HCT116 (cell line): ENCODE data around the gene SLC30A3. TPM values are rescaled to one million over a fixed set of nuclear protein-coding genes. Genes with fewer than 3 reads are reported as not detected.

Experiments used
- ATAC-seq: fragments of 200-7000 bp; cut with Tn5 transposase; 2 replicates; pipeline ENCODE4 v1.9.1; 2020; ENCODE audit warnings: mild to moderate bottlenecking, moderate library complexity
- BruUV-seq: library from RNA; stranded (reverse); fragments of 400-500 nt; replicated peaks from 2 replicates; lab custom pipeline; 2021; lab: Mats Ljungman, UMichigan
- CTCF ChIA-PET: fragments of 300-600 bp; sonication (Branson Sonifier 250); formaldehyde crosslinking; loops from one replicate; lab custom pipeline; 2021; ENCODE audit warnings: antibody characterized with exemption; lab: Charles Lee
- POLR2A ChIA-PET: fragments of 300-600, 350-600 bp; sonication (Branson Sonifier 250); formaldehyde crosslinking; loops from one replicate; lab custom pipeline; 2021; ENCODE audit warnings: antibody characterized with exemption; lab: Charles Lee
- RAD21 ChIA-PET, 2 experiments: fragments of 300-600 bp; sonication (Branson Sonifier 250); formaldehyde crosslinking; loops; one replicate each; lab custom pipeline; 2023; ENCODE audit warnings: low total read pairs in 2 of 2; ENCODE audit not compliant: uncharacterized antibody in 2 of 2, unreplicated experiment in 2 of 2, low non-redundant PET in 1 of 2; lab: Charles Lee
- DNase-seq: peaks from one replicate; pipeline ENCODE4 v3.0.0-alpha.2; 2010; ENCODE audit warnings: low read depth, low spot score
- H2AFZ ChIP-seq: fragments of 200-600 bp; shearing (Covaris generic), sonication (generic); 2 replicates; pipeline ENCODE4 v1.6.1; 2017; ENCODE audit warnings: low read depth, mixed run types, mixed read lengths, antibody characterized with exemption, low read length; ENCODE audit not compliant: poor library complexity, severe bottlenecking
- H3K27ac ChIP-seq: 2 replicates; pipeline ENCODE4 v1.5.1; 2012; ENCODE audit warnings: low read depth, low read length
- H3K27me3 ChIP-seq: fragments of 200-600 bp; sonication (generic); 2 replicates; pipeline ENCODE4 v1.6.1; 2016; ENCODE audit warnings: mixed run types, low read length, mixed read lengths; ENCODE audit not compliant: insufficient read depth
- H3K36me3 ChIP-seq, 2 experiments: fragments of 200-500 bp in 1 of 2; fragments of 200-600 bp in 1 of 2; sonication (Bioruptor generic) in 1 of 2; sonication (generic) in 1 of 2; 2 replicates each; pipeline versions ENCODE4 v1.5.1 to v1.6.1; 2014 to 2016; ENCODE audit warnings: low read length in 2 of 2, inconsistent platforms in 1 of 2, mixed read lengths in 1 of 2, mixed run types in 1 of 2; ENCODE audit not compliant: insufficient read depth in 2 of 2, control insufficient read depth in 1 of 2
- H3K4me1 ChIP-seq, 2 experiments: fragments of 200-600 bp in 1 of 2; sonication (generic) in 1 of 2; 2 replicates each; pipeline versions ENCODE4 v1.5.1 to v1.6.1; 2012 to 2017; ENCODE audit warnings: low read length in 2 of 2, inconsistent platforms in 1 of 2, mild to moderate bottlenecking in 1 of 2, mixed read lengths in 1 of 2, mixed run types in 1 of 2, moderate library complexity in 1 of 2; ENCODE audit not compliant: insufficient read depth in 2 of 2, control insufficient read depth in 1 of 2
- H3K4me2 ChIP-seq: fragments of 200-600 bp; sonication (generic); 2 replicates; pipeline ENCODE4 v1.6.1; 2017; ENCODE audit warnings: mixed run types, low read length, mixed read lengths
- H3K4me3 ChIP-seq, 2 experiments: fragments of 200-600 bp in 1 of 2; sonication (generic) in 1 of 2; replicated peaks in 1 of 2; 2 replicates each; pipeline ENCODE4 v1.5.1; 2011 to 2016; ENCODE audit warnings: low read length in 2 of 2, control low read depth in 1 of 2, low read depth in 1 of 2, mild to moderate bottlenecking in 1 of 2, mixed read lengths in 1 of 2, mixed run types in 1 of 2
- H3K79me2 ChIP-seq: fragments of 200-600 bp; sonication (generic); 2 replicates; pipeline ENCODE4 v1.6.1; 2017; ENCODE audit warnings: mild to moderate bottlenecking, mixed run types, low read length, moderate library complexity, mixed read lengths; ENCODE audit not compliant: insufficient read depth
- H3K9ac ChIP-seq: fragments of 200-600 bp; sonication (generic); 2 replicates; pipeline ENCODE4 v1.6.1; 2016; ENCODE audit warnings: low read length, mixed read lengths
- H3K9me2 ChIP-seq: fragments of 200-600 bp; sonication (generic), shearing (Covaris generic); 2 replicates; pipeline ENCODE4 v1.6.1; 2017; ENCODE audit warnings: mixed run types, mild to moderate bottlenecking, moderate library complexity; ENCODE audit not compliant: insufficient read depth
- H3K9me3 ChIP-seq, 2 experiments: fragments of 200-500 bp in 1 of 2; fragments of 200-600 bp in 1 of 2; sonication (Bioruptor generic) in 1 of 2; sonication (generic) in 1 of 2; 2 replicates each; pipeline ENCODE4 v1.6.1; 2014 to 2017; ENCODE audit warnings: low read length in 2 of 2, mixed read lengths in 2 of 2, inconsistent platforms in 1 of 2, low read depth in 1 of 2, mild to moderate bottlenecking in 1 of 2, mixed run types in 1 of 2, moderate library complexity in 1 of 2; ENCODE audit not compliant: control insufficient read depth in 1 of 2, insufficient read depth in 1 of 2
- H4K20me1 ChIP-seq: fragments of 200-600 bp; sonication (generic), shearing (Covaris generic); 2 replicates; pipeline ENCODE4 v1.6.1; 2017; ENCODE audit warnings: mixed run types, mild to moderate bottlenecking, moderate library complexity; ENCODE audit not compliant: insufficient read depth
- EGR1 ChIP-seq: IDR thresholded peaks from 2 replicates; pipeline ENCODE4 v1.6.1; 2012; ENCODE audit warnings: low read depth
- ELF1 ChIP-seq: IDR thresholded peaks from 2 replicates; pipeline ENCODE4 v1.6.1; 2012; ENCODE audit warnings: low read depth, borderline replicate concordance
- EZH2 ChIP-seq: fragments of 200-600 bp; sonication (generic); IDR thresholded peaks from 2 replicates; pipeline ENCODE4 v1.6.1; 2017; ENCODE audit warnings: antibody characterized with exemption, mixed run types
- EZH2phosphoT487 ChIP-seq: fragments of 200-600 bp; IDR thresholded peaks from 2 replicates; pipeline ENCODE4 v1.6.1; 2018; ENCODE audit warnings: antibody characterized with exemption, borderline replicate concordance
- FOSL1 ChIP-seq: IDR thresholded peaks from 2 replicates; pipeline ENCODE4 v1.6.1; 2012; ENCODE audit warnings: low read depth
- JUND ChIP-seq: IDR thresholded peaks from 2 replicates; pipeline ENCODE4 v1.6.1; 2012
- POLR2A ChIP-seq: IDR thresholded peaks from 2 replicates; pipeline ENCODE4 v1.7.0; 2011; ENCODE audit warnings: borderline replicate concordance; ENCODE audit not compliant: insufficient read depth, insufficient read length; ENCODE audit errors: extremely low read depth
- POLR2AphosphoS5 ChIP-seq: IDR thresholded peaks from 2 replicates; pipeline ENCODE4 v1.6.1; 2011; ENCODE audit warnings: mild to moderate bottlenecking, low read depth, low read length, moderate library complexity
- RAD21 ChIP-seq: IDR thresholded peaks from 2 replicates; pipeline ENCODE4 v1.6.1; 2012; ENCODE audit warnings: low read depth, mild to moderate bottlenecking
- SIN3A ChIP-seq: IDR thresholded peaks from 2 replicates; pipeline ENCODE4 v1.6.1; 2012; ENCODE audit warnings: low read depth
- SP1 ChIP-seq: IDR thresholded peaks from 2 replicates; pipeline ENCODE4 v1.6.1; 2012; ENCODE audit warnings: low read depth
- SRF ChIP-seq: IDR thresholded peaks from 2 replicates; pipeline ENCODE4 v1.6.1; 2012; ENCODE audit warnings: low read depth
- TCF7L2 ChIP-seq: IDR thresholded peaks from 2 replicates; pipeline ENCODE4 v1.7.0; 2011; ENCODE audit warnings: borderline replicate concordance, inconsistent platforms; ENCODE audit not compliant: insufficient read depth, insufficient read length; ENCODE audit errors: extremely low read depth
- ZFX ChIP-seq: fragments of 450-650 bp; IDR thresholded peaks from 2 replicates; pipeline ENCODE4 v1.6.1; 2017
- ZNF274 ChIP-seq: fragments of 200-500 bp; sonication (Bioruptor generic); IDR thresholded peaks from 2 replicates; pipeline ENCODE4 v1.6.1; 2014; ENCODE audit warnings: mild to moderate bottlenecking, low read depth, low read length, inconsistent platforms
- intact Hi-C: fragments of 100-400 bp; cut with micrococcal nuclease; formaldehyde crosslinking; loops from 2 replicates; pipeline ENCODE4 v1.10.0; 2022
- total RNA-seq: library from RNA; stranded (reverse); gene quantifications from one replicate; pipeline ENCODE4 v1.2.1, GENCODE V29; 2021; ENCODE audit not compliant: unreplicated experiment
- TF ChIP-seq, protein P1 (sequence below), 3 experiments: fragments of 200-600 bp in 1 of 3; sonication (generic) in 1 of 3; IDR thresholded peaks in 2 of 3; conservative IDR thresholded peaks in 1 of 3; 2 replicates each; pipeline ENCODE4 v1.5.1; 2012 to 2017; ENCODE audit warnings: low read depth in 2 of 3, low read length in 2 of 3, antibody characterized with exemption in 1 of 3, borderline replicate concordance in 1 of 3, control low read depth in 1 of 3, mild to moderate bottlenecking in 1 of 3, mixed read lengths in 1 of 3, mixed run types in 1 of 3, moderate library complexity in 1 of 3; ENCODE audit not compliant: insufficient read depth in 1 of 3
- TF ChIP-seq, protein P2 (sequence below): IDR thresholded peaks from 2 replicates; pipeline ENCODE4 v1.6.1; 2012
- TF ChIP-seq, protein P3 (sequence below): IDR thresholded peaks from 2 replicates; pipeline ENCODE4 v1.6.1; 2011; ENCODE audit warnings: mild to moderate bottlenecking, low read length, moderate library complexity; ENCODE audit not compliant: insufficient replicate concordance; ENCODE audit errors: extremely low read depth
- TF ChIP-seq, protein P4 (sequence below): IDR thresholded peaks from 2 replicates; pipeline ENCODE4 v1.6.1; 2012; ENCODE audit warnings: low read depth
- TF ChIP-seq, protein P5 (sequence below): IDR thresholded peaks from 2 replicates; pipeline ENCODE4 v1.6.1; 2012

SLC30A3 gene
- total RNA-seq, 1 experiment from 2014 or later, result 20.5 TPM

DNA sequence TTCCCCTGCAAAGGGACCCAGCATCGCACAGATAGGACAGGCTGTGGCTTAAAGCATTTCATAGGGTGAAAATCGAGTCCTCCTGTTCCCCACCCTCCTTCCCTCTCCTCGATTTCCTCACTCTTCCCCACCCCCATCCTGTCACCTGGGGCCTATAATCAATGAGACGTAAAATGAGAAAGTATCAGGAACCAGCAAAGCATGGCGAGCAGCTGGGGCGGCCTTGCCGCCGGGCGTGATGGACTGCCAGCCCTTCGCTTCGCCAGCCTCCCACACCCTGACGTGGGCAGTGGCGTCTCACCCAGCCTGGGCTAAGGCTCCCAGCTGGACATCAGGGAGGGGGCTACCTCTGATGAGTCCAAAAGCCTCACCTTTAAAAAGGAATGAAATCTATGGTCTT lies 11.1 kb downstream of the SLC30A3 start:
- no peak for TF ChIP-seq SRF
- TF ChIP-seq, protein P1, sequence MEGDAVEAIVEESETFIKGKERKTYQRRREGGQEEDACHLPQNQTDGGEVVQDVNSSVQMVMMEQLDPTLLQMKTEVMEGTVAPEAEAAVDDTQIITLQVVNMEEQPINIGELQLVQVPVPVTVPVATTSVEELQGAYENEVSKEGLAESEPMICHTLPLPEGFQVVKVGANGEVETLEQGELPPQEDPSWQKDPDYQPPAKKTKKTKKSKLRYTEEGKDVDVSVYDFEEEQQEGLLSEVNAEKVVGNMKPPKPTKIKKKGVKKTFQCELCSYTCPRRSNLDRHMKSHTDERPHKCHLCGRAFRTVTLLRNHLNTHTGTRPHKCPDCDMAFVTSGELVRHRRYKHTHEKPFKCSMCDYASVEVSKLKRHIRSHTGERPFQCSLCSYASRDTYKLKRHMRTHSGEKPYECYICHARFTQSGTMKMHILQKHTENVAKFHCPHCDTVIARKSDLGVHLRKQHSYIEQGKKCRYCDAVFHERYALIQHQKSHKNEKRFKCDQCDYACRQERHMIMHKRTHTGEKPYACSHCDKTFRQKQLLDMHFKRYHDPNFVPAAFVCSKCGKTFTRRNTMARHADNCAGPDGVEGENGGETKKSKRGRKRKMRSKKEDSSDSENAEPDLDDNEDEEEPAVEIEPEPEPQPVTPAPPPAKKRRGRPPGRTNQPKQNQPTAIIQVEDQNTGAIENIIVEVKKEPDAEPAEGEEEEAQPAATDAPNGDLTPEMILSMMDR (IDR thresholded peaks at IDR 0.05 in 2 of 3, conservative IDR thresholded peaks at IDR 0.05 in 1 of 3; ENCODE audit: borderline replicate concordance in 1 of 3, insufficient read depth in 1 of 3, low read depth in 2 of 3, low read length in 2 of 3), result no peak
- TF ChIP-seq RAD21, result no peak
- TF ChIP-seq, protein P2, sequence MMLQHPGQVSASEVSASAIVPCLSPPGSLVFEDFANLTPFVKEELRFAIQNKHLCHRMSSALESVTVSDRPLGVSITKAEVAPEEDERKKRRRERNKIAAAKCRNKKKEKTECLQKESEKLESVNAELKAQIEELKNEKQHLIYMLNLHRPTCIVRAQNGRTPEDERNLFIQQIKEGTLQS, result no peak
- TF ChIP-seq SIN3A, result no peak
- TF ChIP-seq, protein P3, sequence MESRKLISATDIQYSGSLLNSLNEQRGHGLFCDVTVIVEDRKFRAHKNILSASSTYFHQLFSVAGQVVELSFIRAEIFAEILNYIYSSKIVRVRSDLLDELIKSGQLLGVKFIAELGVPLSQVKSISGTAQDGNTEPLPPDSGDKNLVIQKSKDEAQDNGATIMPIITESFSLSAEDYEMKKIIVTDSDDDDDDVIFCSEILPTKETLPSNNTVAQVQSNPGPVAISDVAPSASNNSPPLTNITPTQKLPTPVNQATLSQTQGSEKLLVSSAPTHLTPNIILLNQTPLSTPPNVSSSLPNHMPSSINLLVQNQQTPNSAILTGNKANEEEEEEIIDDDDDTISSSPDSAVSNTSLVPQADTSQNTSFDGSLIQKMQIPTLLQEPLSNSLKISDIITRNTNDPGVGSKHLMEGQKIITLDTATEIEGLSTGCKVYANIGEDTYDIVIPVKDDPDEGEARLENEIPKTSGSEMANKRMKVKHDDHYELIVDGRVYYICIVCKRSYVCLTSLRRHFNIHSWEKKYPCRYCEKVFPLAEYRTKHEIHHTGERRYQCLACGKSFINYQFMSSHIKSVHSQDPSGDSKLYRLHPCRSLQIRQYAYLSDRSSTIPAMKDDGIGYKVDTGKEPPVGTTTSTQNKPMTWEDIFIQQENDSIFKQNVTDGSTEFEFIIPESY, result no peak
- TF ChIP-seq POLR2A, result no peak
- TF ChIP-seq TCF7L2, result no peak
- no peak for TF ChIP-seq FOSL1
- TF ChIP-seq, protein P4, sequence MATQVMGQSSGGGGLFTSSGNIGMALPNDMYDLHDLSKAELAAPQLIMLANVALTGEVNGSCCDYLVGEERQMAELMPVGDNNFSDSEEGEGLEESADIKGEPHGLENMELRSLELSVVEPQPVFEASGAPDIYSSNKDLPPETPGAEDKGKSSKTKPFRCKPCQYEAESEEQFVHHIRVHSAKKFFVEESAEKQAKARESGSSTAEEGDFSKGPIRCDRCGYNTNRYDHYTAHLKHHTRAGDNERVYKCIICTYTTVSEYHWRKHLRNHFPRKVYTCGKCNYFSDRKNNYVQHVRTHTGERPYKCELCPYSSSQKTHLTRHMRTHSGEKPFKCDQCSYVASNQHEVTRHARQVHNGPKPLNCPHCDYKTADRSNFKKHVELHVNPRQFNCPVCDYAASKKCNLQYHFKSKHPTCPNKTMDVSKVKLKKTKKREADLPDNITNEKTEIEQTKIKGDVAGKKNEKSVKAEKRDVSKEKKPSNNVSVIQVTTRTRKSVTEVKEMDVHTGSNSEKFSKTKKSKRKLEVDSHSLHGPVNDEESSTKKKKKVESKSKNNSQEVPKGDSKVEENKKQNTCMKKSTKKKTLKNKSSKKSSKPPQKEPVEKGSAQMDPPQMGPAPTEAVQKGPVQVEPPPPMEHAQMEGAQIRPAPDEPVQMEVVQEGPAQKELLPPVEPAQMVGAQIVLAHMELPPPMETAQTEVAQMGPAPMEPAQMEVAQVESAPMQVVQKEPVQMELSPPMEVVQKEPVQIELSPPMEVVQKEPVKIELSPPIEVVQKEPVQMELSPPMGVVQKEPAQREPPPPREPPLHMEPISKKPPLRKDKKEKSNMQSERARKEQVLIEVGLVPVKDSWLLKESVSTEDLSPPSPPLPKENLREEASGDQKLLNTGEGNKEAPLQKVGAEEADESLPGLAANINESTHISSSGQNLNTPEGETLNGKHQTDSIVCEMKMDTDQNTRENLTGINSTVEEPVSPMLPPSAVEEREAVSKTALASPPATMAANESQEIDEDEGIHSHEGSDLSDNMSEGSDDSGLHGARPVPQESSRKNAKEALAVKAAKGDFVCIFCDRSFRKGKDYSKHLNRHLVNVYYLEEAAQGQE, result no peak
- TF ChIP-seq SP1, result no peak
- no peak for TF ChIP-seq EZH2phosphoT487
- TF ChIP-seq ZFX, result no peak
- no peak for TF ChIP-seq POLR2AphosphoS5
- TF ChIP-seq JUND, result no peak
- TF ChIP-seq, protein P5, sequence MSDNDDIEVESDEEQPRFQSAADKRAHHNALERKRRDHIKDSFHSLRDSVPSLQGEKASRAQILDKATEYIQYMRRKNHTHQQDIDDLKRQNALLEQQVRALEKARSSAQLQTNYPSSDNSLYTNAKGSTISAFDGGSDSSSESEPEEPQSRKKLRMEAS, result no peak
- no peak for TF ChIP-seq EZH2
- no peak for TF ChIP-seq EGR1
- TF ChIP-seq ELF1, result no peak
- no peak for TF ChIP-seq ZNF274
- no peak for DNase-seq
- no peaks in the 10 kb centered on the region; a peak in 2 of 4 replicates for H3K36me3 ChIP-seq
- no peak overlapping the region for H3K9ac ChIP-seq
- H2AFZ ChIP-seq, result no peak overlapping the region
- peaks cover 0 to 10% of the 10 kb centered on the region in 2 experiments; a peak in 2 of 4 replicates for H3K4me1 ChIP-seq
- no peak overlapping the region for H3K4me3 ChIP-seq
- intact Hi-C loops, result no loop called here
- H3K4me2 ChIP-seq, result no peak overlapping the region
- ChIA-PET POLR2A (interaction anchor here (1.0 kb wide), 1 partner anchor 13 kb away, joined by 3 read pairs; no protein-coding TSS in a partner anchor), CTCF (interaction anchor here (1.7 kb wide), 1 partner anchor 28 kb away, joined by 13 read pairs; no protein-coding TSS in a partner anchor), RAD21 (no interaction called here)
- no TSS peak for BruUV-seq
- no peak overlapping the region for H3K27ac ChIP-seq
- no peaks in the 10 kb centered on the region for H3K79me2 ChIP-seq
- no peaks in the 10 kb centered on the region for H4K20me1 ChIP-seq
- no peaks in the 10 kb centered on the region for H3K9me3 ChIP-seq
- no peaks in the 10 kb centered on the region for H3K9me2 ChIP-seq
- H3K27me3 ChIP-seq, result no peaks in the 10 kb centered on the region
- ATAC-seq, result no peak
